ENCODE data around the gene ATIC. TPM values are rescaled to one million over a fixed set of nuclear protein-coding genes. Genes with fewer than 3 reads are reported as not detected.

Gene ATIC
- total and polyA plus RNA-seq, 12 donors: 33.7 to 164 (median 83.3) TPM

Other genes with a start within 250 kb of the ATIC start
- gene ABCA12, start 173.4 kb upstream of the ATIC start, total RNA-seq: under 1 TPM in 2 of 9 donors, not detected in 7; under 0.01 to 0.04 TPM
- gene ABCA12, start 173.4 kb upstream of the ATIC start, polyA plus RNA-seq: not detected
- gene FN1, start 124.0 kb downstream of the ATIC start, total RNA-seq: 100 to 1,000 TPM in 5 of 9 donors, 10 to 100 TPM in 4; 44.6 to 322 (median 140) TPM
- 100 to 1,000 TPM in 1 of 3 donors, 10 to 100 TPM in 2; 68.1 to 133 (median 69.9) TPM for gene FN1, start 124.0 kb downstream of the ATIC start, polyA plus RNA-seq

Data from adrenal gland (tissue), 12 donors.